ENCODE results near the gene SLC2A3.
"Not testable (repeated sequence)": the region's sequence is repeated elsewhere in the genome, so short reads cannot be mapped to it uniquely, and the experiment has no call there.

The SLC2A3 gene

GRCh38 chr12:7892186-7892980 lies 43.6 kb downstream of the SLC2A3 start:
- TF ChIP-seq CTCF (IDR thresholded peaks at IDR 0.05; ENCODE audit: insufficient read depth, low read length, poor library complexity, severe bottlenecking): no peak
- Histone ChIP-seq H3K36me3 (ENCODE audit: control insufficient read depth, insufficient read depth, low read length) (no peaks in the 10 kb centered on the region), H3K4me3 (replicated peaks; ENCODE audit: low read depth, low read length) (no peak overlapping the region), H3K27me3 (replicated peaks; ENCODE audit: control insufficient read depth, insufficient read depth, low read length) (no peaks in the 10 kb centered on the region)
- DNase-seq (ENCODE audit: extremely low read depth, insufficient read length): no peak

- Histone ChIP-seq H3K36me3 (ENCODE audit: control insufficient read depth, insufficient read depth, low read length) (no peaks in the 10 kb centered on the region), H3K4me3 (replicated peaks; ENCODE audit: low read depth, low read length) (no peak overlapping the region), H3K27me3 (replicated peaks; ENCODE audit: control insufficient read depth, insufficient read depth, low read length) (no peaks in the 10 kb centered on the region)
- no peak for TF ChIP-seq CTCF (IDR thresholded peaks at IDR 0.05; ENCODE audit: insufficient read depth, low read length, poor library complexity, severe bottlenecking)
- no peak for DNase-seq (ENCODE audit: extremely low read depth, insufficient read length)
These were observed 51.3 kb downstream of the SLC2A3 start for GRCh38 chr12:7884689-7885088.

GRCh38 chr12:7881736-7882120 lies 54.3 kb downstream of the SLC2A3 start:
- H3K4me3 ChIP-seq (replicated peaks; ENCODE audit: low read depth, low read length); H3K36me3 ChIP-seq (ENCODE audit: control insufficient read depth, insufficient read depth, low read length); DNase-seq (ENCODE audit: extremely low read depth, insufficient read length); H3K27me3 ChIP-seq (replicated peaks; ENCODE audit: control insufficient read depth, insufficient read depth, low read length): not testable (repeated sequence)

DNA sequence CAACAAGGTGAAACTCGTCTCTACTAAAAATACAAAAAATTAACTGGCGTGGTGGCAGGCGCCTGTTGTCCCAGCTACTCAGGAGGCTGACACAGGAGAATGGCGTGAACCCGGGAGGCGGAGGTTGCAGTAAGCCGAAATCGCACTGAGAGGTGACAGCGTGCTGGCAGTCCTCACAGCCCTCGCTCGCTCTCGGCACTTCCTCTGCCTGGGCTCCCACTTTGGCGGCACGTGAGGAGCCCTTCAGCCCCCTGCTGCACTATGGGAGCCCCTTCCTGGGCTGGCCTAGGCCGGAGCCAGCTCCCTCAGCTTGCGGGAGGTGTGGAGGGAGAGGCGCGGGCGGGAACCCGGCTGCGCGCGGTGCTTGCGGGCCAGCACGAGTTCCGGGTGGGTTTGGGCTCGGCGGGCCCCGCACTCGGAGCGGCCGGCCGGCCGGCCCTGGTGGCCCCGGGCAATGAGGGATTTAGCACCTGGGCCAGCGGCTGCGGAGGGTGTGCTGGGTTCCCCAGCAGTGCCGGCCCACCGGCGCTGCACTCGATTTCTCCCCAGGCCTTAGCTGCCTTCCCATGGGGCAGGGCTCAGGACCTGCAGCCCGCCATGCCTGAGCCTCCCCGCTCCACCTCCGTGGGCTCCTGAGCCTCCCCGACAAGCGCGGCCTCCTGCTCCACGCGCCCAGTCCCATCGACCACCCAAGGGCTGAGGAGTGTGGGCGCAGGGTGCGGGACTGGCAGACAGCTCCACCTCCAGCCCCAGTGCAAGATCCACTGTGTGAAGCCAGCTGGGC lies 54.8 kb downstream of the SLC2A3 start:
- not testable (repeated sequence) for DNase-seq (ENCODE audit: extremely low read depth, insufficient read length); H3K27me3 ChIP-seq (replicated peaks; ENCODE audit: control insufficient read depth, insufficient read depth, low read length); H3K4me3 ChIP-seq (replicated peaks; ENCODE audit: low read depth, low read length); H3K36me3 ChIP-seq (ENCODE audit: control insufficient read depth, insufficient read depth, low read length)

- Histone ChIP-seq H3K4me3 (replicated peaks; ENCODE audit: low read depth, low read length) (no peak overlapping the region), H3K27me3 (replicated peaks; ENCODE audit: control insufficient read depth, insufficient read depth, low read length) (no peaks in the 10 kb centered on the region), H3K36me3 (ENCODE audit: control insufficient read depth, insufficient read depth, low read length) (no peaks in the 10 kb centered on the region)
- no peak for DNase-seq (ENCODE audit: extremely low read depth, insufficient read length)
- TF ChIP-seq CTCF (IDR thresholded peaks at IDR 0.05; ENCODE audit: insufficient read depth, low read length, poor library complexity, severe bottlenecking): no peak
These were observed 56.7 kb downstream of the SLC2A3 start for GRCh38 chr12:7879246-7879645.

DNA sequence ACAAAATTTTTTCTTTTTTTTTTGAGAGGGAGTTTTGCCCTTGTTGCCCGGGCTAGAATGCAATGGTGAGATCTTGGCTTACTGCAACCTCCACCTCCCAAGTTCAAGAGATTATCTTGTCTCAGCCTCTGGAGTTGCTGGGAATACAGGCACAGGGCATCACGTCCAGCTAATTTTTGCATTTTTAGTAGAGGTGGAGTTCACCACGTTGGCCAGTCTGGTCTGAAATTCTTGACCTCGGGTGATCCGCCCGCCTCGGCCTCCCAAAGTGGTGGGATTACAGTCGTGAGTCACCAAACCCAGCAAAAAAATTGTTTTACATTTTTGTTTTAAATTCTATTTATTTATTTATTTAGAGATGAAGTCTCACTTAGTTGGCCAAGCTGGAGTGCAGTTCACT lies 58.6 kb downstream of the SLC2A3 start:
- Histone ChIP-seq H3K27me3 (replicated peaks; ENCODE audit: control insufficient read depth, insufficient read depth, low read length) (no peaks in the 10 kb centered on the region), H3K4me3 (replicated peaks; ENCODE audit: low read depth, low read length) (no peak overlapping the region), H3K36me3 (ENCODE audit: control insufficient read depth, insufficient read depth, low read length) (no peaks in the 10 kb centered on the region)
- TF ChIP-seq CTCF (IDR thresholded peaks at IDR 0.05; ENCODE audit: insufficient read depth, low read length, poor library complexity, severe bottlenecking): no peak
- no peak for DNase-seq (ENCODE audit: extremely low read depth, insufficient read length)
